ENCODE data around the gene FAAH. TPM values are rescaled to one million over a fixed set of nuclear protein-coding genes. Genes with fewer than 3 reads are reported as not detected.

FAAH gene
- total RNA-seq, 1 experiment from 2014 or later = 0.35 TPM

- no peak for DNase-seq (ENCODE audit: low read depth)
Observed at GRCh38 chr1:46449223-46450159, 55.4 kb downstream of the FAAH start.

- no peak for DNase-seq (ENCODE audit: low read depth)
Observed at GRCh38 chr1:46450160-46450517, 56.0 kb downstream of the FAAH start.

GRCh38 chr1:46451948-46452930 lies 58.1 kb downstream of the FAAH start:
- no peak for DNase-seq (ENCODE audit: low read depth)

- no peak for DNase-seq (ENCODE audit: low read depth)
Observed at GRCh38 chr1:46452931-46453325, 58.8 kb downstream of the FAAH start.

GRCh38 chr1:46453449-46453848 lies 59.3 kb downstream of the FAAH start:
- DNase-seq (ENCODE audit: low read depth) = no peak

- DNase-seq (ENCODE audit: low read depth) = no peak
Observed at GRCh38 chr1:46455951-46456350, 61.8 kb downstream of the FAAH start.

GRCh38 chr1:46456411-46456963 lies 62.4 kb downstream of the FAAH start:
- DNase-seq (ENCODE audit: low read depth) = peak; percentile 20

- no peak for DNase-seq (ENCODE audit: low read depth)
Observed at GRCh38 chr1:46457178-46457577, 63.1 kb downstream of the FAAH start.

GRCh38 chr1:46458190-46458589 lies 64.1 kb downstream of the FAAH start:
- no peak for DNase-seq (ENCODE audit: low read depth)

GRCh38 chr1:46458846-46459245 lies 64.7 kb downstream of the FAAH start:
- DNase-seq (ENCODE audit: low read depth) = no peak

- DNase-seq (ENCODE audit: low read depth) = no peak
Observed at GRCh38 chr1:46459315-46459714, 65.2 kb downstream of the FAAH start.

GRCh38 chr1:46461017-46461808 lies 67.1 kb downstream of the FAAH start:
- no peak for DNase-seq (ENCODE audit: low read depth)

GRCh38 chr1:46461809-46462448 lies 67.8 kb downstream of the FAAH start:
- DNase-seq (ENCODE audit: low read depth) = no peak

Other genes with a start within 250 kb of the FAAH start
- gene TSPAN1, start 219.2 kb upstream of the FAAH start, total RNA-seq (2014; rRNA removed; shearing (Covaris generic)) = 0.77 and 2.4 TPM in 2 replicates
- gene P3R3URF, start 217.8 kb upstream of the FAAH start, total RNA-seq (2014; rRNA removed; shearing (Covaris generic)) = not detected in 2 replicates
- 101 and 110 TPM in 2 replicates for gene POMGNT1, start 195.9 kb upstream of the FAAH start, total RNA-seq (2014; rRNA removed; shearing (Covaris generic))
- gene LURAP1, start 191.0 kb upstream of the FAAH start, total RNA-seq (2014; rRNA removed; shearing (Covaris generic)) = 0.40 and 0.63 TPM in 2 replicates
- 12.2 and 17.6 TPM in 2 replicates for gene RAD54L, start 146.6 kb upstream of the FAAH start, total RNA-seq (2014; rRNA removed; shearing (Covaris generic))
- gene LRRC41, start 90.7 kb upstream of the FAAH start, total RNA-seq (2014; rRNA removed; shearing (Covaris generic)) = 92.6 and 103 TPM in 2 replicates
- gene UQCRH, start 90.6 kb upstream of the FAAH start, total RNA-seq (2014; rRNA removed; shearing (Covaris generic)) = 681 and 1,071 TPM in 2 replicates
- gene NSUN4, start 53.5 kb upstream of the FAAH start, total RNA-seq (2014; rRNA removed; shearing (Covaris generic)) = 14.9 and 19.8 TPM in 2 replicates
- not detected in 2 replicates for gene DMBX1, start 95.5 kb downstream of the FAAH start, total RNA-seq (2014; rRNA removed; shearing (Covaris generic))
- not detected in 2 replicates for gene KNCN, start 157.3 kb downstream of the FAAH start, total RNA-seq (2014; rRNA removed; shearing (Covaris generic))
- 13.0 and 16.9 TPM in 2 replicates for gene MKNK1, start 210.0 kb downstream of the FAAH start, total RNA-seq (2014; rRNA removed; shearing (Covaris generic))
- 4.5 and 5.4 TPM in 2 replicates for gene MOB3C, start 222.5 kb downstream of the FAAH start, total RNA-seq (2014; rRNA removed; shearing (Covaris generic))